WERI-Rb-1 (cell line): ENCODE data around the gene BRAP.

Source experiments
- DNase-seq: peaks from one replicate; pipeline ENCODE4 v3.0.0-alpha.2; 2020
- H3K27ac ChIP-seq: fragments of 250-450 bp; sonication (Bioruptor Pico); 2 replicates; pipeline ENCODE4 v1.5.1; 2020; ENCODE audit warnings: mild to moderate bottlenecking, moderate library complexity
- H3K27me3 ChIP-seq: fragments of 250-450 bp; sonication (Bioruptor Pico); 2 replicates; pipeline ENCODE4 v1.5.1; 2021; ENCODE audit warnings: mild to moderate bottlenecking, low read depth, moderate library complexity; ENCODE audit not compliant: insufficient read depth, severe bottlenecking
- H3K36me3 ChIP-seq: fragments of 250-450 bp; sonication (Bioruptor Pico); 2 replicates; pipeline ENCODE4 v1.5.1; 2020; ENCODE audit warnings: mild to moderate bottlenecking, moderate library complexity
- H3K4me3 ChIP-seq: 2 replicates; pipeline ENCODE4 v1.5.1; 2011; ENCODE audit warnings: low read depth, mild to moderate bottlenecking, control low read depth, low read length
- H3K9me3 ChIP-seq: fragments of 250-450 bp; sonication (Bioruptor Pico); 2 replicates; pipeline ENCODE4 v1.5.1; 2021; ENCODE audit warnings: mild to moderate bottlenecking, moderate library complexity; ENCODE audit not compliant: severe bottlenecking
- CTCF ChIP-seq: IDR thresholded peaks from 2 replicates; pipeline ENCODE4 v1.5.1; 2011; ENCODE audit warnings: low read depth, mild to moderate bottlenecking, control low read depth, inconsistent platforms, low read length

The BRAP gene

DNA sequence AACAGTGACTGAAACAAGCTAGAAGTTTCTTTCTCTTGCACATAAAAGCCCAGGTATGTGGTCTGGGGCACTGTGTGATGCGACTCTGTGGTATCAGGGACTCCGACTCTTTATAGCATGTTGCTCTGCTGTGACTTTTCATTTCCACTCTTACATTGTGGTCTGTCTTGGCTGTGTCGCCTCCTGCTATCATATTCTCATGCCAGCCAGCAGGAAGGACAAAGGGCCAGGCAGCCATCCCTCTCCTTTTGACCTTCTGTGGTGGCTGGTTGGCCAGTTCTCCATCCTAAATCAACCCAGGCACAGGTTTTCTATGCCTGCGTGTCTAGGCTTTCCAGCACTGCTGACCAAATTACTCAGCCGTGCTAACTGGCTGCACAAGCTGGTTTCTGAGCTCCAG is 8.1 kb upstream of the BRAP start:
- Histone ChIP-seq H3K4me3 (no peak overlapping the region), H3K27me3 (no peaks in the 10 kb centered on the region), H3K27ac (no peak overlapping the region), H3K9me3 (no peaks in the 10 kb centered on the region), H3K36me3 (peaks cover 8% of the 10 kb centered on the region)
- DNase-seq, result no peak
- TF ChIP-seq CTCF, result no peak

DNA sequence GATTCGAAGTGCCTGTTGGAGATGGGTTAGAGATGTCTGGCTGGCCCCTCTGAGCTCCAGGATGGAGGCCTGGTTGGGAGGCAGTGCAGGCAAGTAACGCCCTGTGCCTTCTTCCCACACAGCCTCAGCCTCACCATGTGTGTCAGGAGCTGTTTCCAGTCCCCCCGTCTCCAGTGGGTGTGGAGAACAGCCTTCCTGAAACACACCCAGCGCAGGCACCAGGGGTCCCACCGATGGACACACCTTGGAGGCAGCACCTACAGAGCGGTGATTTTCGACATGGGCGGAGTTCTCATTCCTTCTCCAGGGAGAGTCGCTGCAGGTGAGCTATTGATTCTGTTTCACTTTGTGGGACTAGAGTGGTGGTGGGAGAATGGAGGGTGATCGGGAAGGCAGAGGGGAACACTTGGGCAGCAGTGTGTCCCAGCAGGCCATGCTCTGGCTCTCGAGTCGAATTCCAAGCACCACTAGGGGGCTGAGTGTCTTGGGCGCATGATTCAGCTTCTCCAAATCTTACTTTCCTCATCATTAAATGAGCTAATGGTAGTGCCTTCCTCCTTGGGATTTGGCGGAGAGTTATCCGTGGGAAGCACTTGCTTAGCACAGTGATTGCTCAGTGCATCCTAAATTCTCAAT is 6.9 kb upstream of the BRAP start:
- Histone ChIP-seq H3K4me3 (no peak overlapping the region), H3K36me3 (peaks cover 8% of the 10 kb centered on the region), H3K27ac (no peak overlapping the region), H3K9me3 (no peaks in the 10 kb centered on the region), H3K27me3 (no peaks in the 10 kb centered on the region)
- peak; percentile 13 for DNase-seq
- peak; percentile 44 for TF ChIP-seq CTCF

DNA sequence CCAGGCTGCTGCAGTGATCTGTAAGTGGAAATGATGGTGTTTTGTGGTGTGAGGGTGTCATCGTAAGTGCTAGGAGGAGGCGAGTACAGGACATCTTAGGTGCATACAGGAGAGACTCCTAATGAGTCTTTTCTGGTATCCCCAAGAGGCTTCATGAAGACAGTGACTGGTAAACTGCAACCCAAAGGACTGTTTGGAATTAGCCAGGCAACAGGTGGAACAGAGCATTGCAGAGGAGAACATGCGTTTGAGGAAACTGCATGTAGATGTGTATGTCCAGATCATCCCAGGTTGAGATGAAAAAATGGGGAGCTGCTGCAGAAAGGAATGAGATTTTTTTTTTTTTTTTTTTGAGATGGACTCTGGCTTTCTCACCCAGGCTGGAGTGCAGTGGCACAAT is 5.5 kb upstream of the BRAP start:
- DNase-seq, result no peak
- Histone ChIP-seq H3K9me3 (no peaks in the 10 kb centered on the region), H3K36me3 (peaks cover 8% of the 10 kb centered on the region), H3K27me3 (no peaks in the 10 kb centered on the region), H3K4me3 (no peak overlapping the region), H3K27ac (no peak overlapping the region)
- TF ChIP-seq CTCF, result no peak

GRCh38 chr12:111687952-111688351 is 2.2 kb upstream of the BRAP start:
- Histone ChIP-seq H3K27me3 (no peaks in the 10 kb centered on the region), H3K36me3 (peaks cover 2% of the 10 kb centered on the region), H3K4me3 (no peak overlapping the region), H3K9me3 (no peaks in the 10 kb centered on the region), H3K27ac (no peak overlapping the region)
- TF ChIP-seq CTCF, result no peak
- no peak for DNase-seq

GRCh38 chr12:111687255-111687654 is 1.5 kb upstream of the BRAP start:
- H3K36me3 ChIP-seq, result peaks cover 6% of the 10 kb centered on the region
- H3K27me3 ChIP-seq, result no peaks in the 10 kb centered on the region
- no peak for TF ChIP-seq CTCF
- H3K27ac ChIP-seq, result no peak overlapping the region
- DNase-seq, result no peak
- H3K9me3 ChIP-seq, result no peaks in the 10 kb centered on the region
- no peak overlapping the region for H3K4me3 ChIP-seq

DNA sequence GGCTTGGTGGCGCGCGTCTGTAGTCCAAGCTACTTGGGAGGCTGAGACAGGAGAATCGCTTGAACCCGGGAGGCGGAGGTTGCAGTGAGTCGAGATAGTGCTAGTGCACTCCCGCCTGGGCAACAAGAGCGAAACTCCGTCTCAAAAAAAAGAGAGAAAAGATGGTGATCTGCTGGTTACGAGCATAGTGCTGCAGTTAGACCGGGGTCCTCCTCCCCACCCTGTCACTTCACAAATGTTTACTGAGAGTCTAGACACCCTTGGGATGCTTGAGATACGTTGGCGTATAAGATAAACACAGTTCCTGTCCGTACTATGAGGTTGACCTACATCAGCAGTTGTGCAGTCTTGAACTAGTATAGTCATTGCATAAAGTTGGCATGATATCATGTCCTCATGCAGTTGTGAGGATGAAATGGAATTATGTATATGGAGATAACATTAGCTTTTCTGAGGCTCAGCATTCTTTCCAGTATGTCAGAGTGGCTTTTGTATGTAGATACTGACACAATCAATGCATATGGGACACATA is 884 bp upstream of the BRAP start:
- no peak for DNase-seq
- TF ChIP-seq CTCF, result no peak
- peak overlapping the region; percentile 81 for H3K27ac ChIP-seq
- H3K4me3 ChIP-seq, result peak overlapping the region; percentile 99
- no peaks in the 10 kb centered on the region for H3K9me3 ChIP-seq
- H3K27me3 ChIP-seq, result no peaks in the 10 kb centered on the region
- peaks cover 11% of the 10 kb centered on the region for H3K36me3 ChIP-seq
